Stomach (tissue), 4 donors: Measurements from ENCODE around the gene TPX2.

Experiments used
- CTCF ChIP-seq, 7 experiments: fragments of 450-650 bp in 4 of 7; fragments of 200-600 bp in 3 of 7; sonication (generic) in 3 of 7; IDR thresholded peaks; one replicate each; pipeline ENCODE4 v1.5.1; 2016 to 2019; ENCODE audit warnings: antibody characterized with exemption in 7 of 7, control low read depth in 2 of 7, mild to moderate bottlenecking in 1 of 7
- POLR2A ChIP-seq, 4 donors: fragments of 450-650 bp; IDR thresholded peaks; one replicate each; pipeline ENCODE4 v1.6.1; 2016; ENCODE audit warnings: antibody characterized with exemption in 4 of 4, control low read depth in 2 of 4, mild to moderate bottlenecking in 1 of 4, moderate library complexity in 1 of 4

GRCh38 chr20:31820228-31820627, 81.1 kb downstream of the TPX2 start:
- no peak for TF ChIP-seq POLR2A (IDR thresholded peaks at IDR 0.05)
- TF ChIP-seq CTCF (IDR thresholded peaks at IDR 0.05), result no peak
